BLaER1 (cell line): Measurements from ENCODE around the gene NACC1.

ENCODE experiments used
- H3K27ac ChIP-seq: shearing (Covaris generic); formaldehyde crosslinking; 2 replicates; pipeline ENCODE4 v1.8.1; 2022
- H3K27me3 ChIP-seq: shearing (Covaris generic); formaldehyde crosslinking; 2 replicates; pipeline ENCODE4 v1.8.1; 2022
- H3K36me3 ChIP-seq: shearing (Covaris generic); formaldehyde crosslinking; 2 replicates; pipeline ENCODE4 v1.8.1; 2022
- H3K4me1 ChIP-seq: shearing (Covaris generic); formaldehyde crosslinking; 2 replicates; pipeline ENCODE4 v1.8.1; 2022
- H3K4me2 ChIP-seq: shearing (Covaris generic); formaldehyde crosslinking; 2 replicates; pipeline ENCODE4 v1.8.1; 2022
- H3K4me3 ChIP-seq: shearing (Covaris generic); formaldehyde crosslinking; 2 replicates; pipeline ENCODE4 v1.8.1; 2022
- H3K9ac ChIP-seq: shearing (Covaris generic); formaldehyde crosslinking; 2 replicates; pipeline ENCODE4 v1.8.1; 2022
- H3K9me3 ChIP-seq: shearing (Covaris generic); formaldehyde crosslinking; 2 replicates; pipeline ENCODE4 v1.8.1; 2022
- H4K20me1 ChIP-seq: shearing (Covaris generic); formaldehyde crosslinking; 2 replicates; pipeline ENCODE4 v1.8.1; 2022
- Cebpa-rat ChIP-seq: shearing (Covaris generic); IDR thresholded peaks from 2 replicates; pipeline ENCODE4 v1.8.1; 2022

NACC1 gene

DNA sequence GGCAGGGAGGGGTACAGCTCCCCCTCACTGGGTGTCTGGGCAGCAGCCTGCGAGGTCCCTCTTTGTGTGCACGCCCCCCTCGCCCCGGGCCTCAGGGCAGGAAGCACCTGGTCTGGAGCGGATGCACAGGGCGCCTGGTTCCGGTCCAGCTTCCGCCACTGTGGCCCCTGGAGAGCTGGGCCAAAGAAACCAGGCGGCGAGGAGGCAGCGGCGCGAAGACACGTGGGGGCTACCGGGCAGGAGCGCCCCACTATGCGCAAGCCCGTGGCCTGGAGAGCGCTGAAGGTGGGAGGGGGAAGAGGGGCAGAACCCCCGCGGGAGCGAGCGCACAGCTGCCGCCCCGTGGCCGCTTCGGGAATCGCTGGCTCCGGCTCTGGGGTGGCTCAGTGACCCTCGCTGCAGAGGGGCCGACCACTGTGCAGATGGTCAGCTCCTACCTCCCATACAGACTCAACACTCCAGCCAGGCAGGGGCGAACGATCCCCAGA lies 13.7 kb upstream of the NACC1 start:
- no peak for TF ChIP-seq Cebpa-rat
- Histone ChIP-seq H3K4me2 (peak overlapping the region; percentile 99), H3K27me3 (no peaks in the 10 kb centered on the region), H3K9ac (peak overlapping the region; percentile 96), H3K27ac (peak overlapping the region; percentile 98), H4K20me1 (peaks cover 28% of the 10 kb centered on the region), H3K4me1 (peaks cover 70% of the 10 kb centered on the region), H3K36me3 (peaks cover 32% of the 10 kb centered on the region), H3K9me3 (no peaks in the 10 kb centered on the region), H3K4me3 (peak overlapping the region; percentile 89)

GRCh38 chr19:13104848-13105711 lies 13.0 kb upstream of the NACC1 start:
- H3K36me3 ChIP-seq: peaks cover 34% of the 10 kb centered on the region
- H3K27ac ChIP-seq: peak overlapping the region; percentile 98
- no peaks in the 10 kb centered on the region for H3K9me3 ChIP-seq
- peak overlapping the region; percentile 99 for H3K4me2 ChIP-seq
- no peak for TF ChIP-seq Cebpa-rat
- peaks cover 21% of the 10 kb centered on the region for H4K20me1 ChIP-seq
- peaks cover 64% of the 10 kb centered on the region for H3K4me1 ChIP-seq
- H3K27me3 ChIP-seq: no peaks in the 10 kb centered on the region
- H3K9ac ChIP-seq: peak overlapping the region; percentile 87
- H3K4me3 ChIP-seq: peak overlapping the region; percentile 67

DNA sequence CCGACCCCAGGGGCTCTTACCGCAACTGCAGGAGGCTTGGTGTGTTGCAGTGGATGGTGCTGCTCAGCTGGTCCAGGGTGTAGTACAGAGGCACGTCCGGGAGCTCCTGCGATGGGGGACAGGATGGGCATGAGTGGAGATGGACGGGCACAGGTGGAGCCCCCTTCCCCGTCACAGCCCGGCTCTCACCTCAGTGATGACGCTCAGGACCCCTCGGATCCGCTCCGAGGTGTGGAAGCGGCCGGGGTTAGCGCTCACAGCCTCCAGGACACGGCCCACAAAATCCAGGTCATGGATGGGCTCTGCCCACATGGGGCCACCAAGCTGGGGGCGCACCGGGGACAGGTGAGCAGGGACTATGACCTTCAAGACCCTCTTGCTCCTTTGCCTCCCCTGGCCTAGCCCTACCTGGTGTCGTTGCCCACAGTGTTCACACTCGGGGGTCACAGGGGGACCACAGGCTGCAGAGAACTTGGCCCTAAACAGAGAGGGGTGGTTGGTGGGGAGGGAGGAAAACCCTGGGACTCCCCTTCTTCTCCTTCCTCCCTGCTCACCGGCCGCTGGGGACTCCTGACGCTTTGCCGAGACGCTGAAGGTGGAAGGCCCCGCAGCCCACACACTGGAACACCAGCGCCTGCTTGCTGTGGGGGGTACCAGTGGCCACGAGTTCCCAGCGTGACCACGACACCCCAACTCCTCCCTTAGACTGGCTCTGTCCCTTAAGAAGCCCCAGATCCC lies 8.5 kb upstream of the NACC1 start:
- no peak for TF ChIP-seq Cebpa-rat
- no peaks in the 10 kb centered on the region for H3K9me3 ChIP-seq
- H3K36me3 ChIP-seq: peaks cover 70% of the 10 kb centered on the region
- peaks cover 29% of the 10 kb centered on the region for H3K4me1 ChIP-seq
- H3K4me2 ChIP-seq: no peak overlapping the region
- no peak overlapping the region for H3K27ac ChIP-seq
- no peaks in the 10 kb centered on the region for H3K27me3 ChIP-seq
- H3K9ac ChIP-seq: no peak overlapping the region
- H3K4me3 ChIP-seq: no peak overlapping the region
- no peaks in the 10 kb centered on the region for H4K20me1 ChIP-seq

DNA sequence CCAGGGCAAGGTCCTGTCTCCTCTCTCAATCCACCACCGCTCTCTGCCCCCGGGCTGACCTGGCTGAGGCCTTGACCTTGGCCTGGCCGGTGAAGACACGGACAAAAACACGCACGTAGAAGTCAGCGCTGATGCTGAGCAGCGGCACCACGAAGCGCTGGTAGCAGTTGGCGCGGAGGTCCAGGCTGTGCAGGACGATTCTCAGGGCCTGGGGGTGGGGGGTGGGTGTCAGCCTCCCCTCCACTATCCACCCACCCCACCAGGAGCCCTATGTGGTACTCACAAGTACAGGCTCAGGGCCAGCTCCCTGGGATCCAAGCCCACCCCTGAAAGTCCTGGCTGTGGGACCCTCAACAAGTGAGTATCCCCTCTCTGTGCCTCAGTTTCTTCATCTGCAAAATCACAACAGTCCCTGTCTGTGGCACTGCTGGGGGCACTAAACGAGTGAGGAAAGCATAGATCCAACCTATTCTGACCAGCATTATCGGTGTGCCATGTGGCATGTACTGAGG lies 7.9 kb upstream of the NACC1 start:
- Histone ChIP-seq H3K4me1 (peaks cover 30% of the 10 kb centered on the region), H3K4me3 (no peak overlapping the region), H3K4me2 (no peak overlapping the region), H3K9ac (no peak overlapping the region), H3K27ac (no peak overlapping the region), H3K9me3 (no peaks in the 10 kb centered on the region), H3K27me3 (no peaks in the 10 kb centered on the region), H4K20me1 (no peaks in the 10 kb centered on the region), H3K36me3 (peaks cover 76% of the 10 kb centered on the region)
- no peak for TF ChIP-seq Cebpa-rat

GRCh38 chr19:13112555-13112954 lies 5.5 kb upstream of the NACC1 start:
- peaks cover 73% of the 10 kb centered on the region for H3K36me3 ChIP-seq
- no peak for TF ChIP-seq Cebpa-rat
- no peak overlapping the region for H3K4me3 ChIP-seq
- no peaks in the 10 kb centered on the region; the same call in 1 of the 2 replicates for H4K20me1 ChIP-seq
- no peaks in the 10 kb centered on the region for H3K9me3 ChIP-seq
- H3K4me1 ChIP-seq: peaks cover 27% of the 10 kb centered on the region
- no peak overlapping the region for H3K27ac ChIP-seq
- no peak overlapping the region for H3K4me2 ChIP-seq
- no peak overlapping the region for H3K9ac ChIP-seq
- H3K27me3 ChIP-seq: no peaks in the 10 kb centered on the region

GRCh38 chr19:13115936-13116281 lies 2.2 kb upstream of the NACC1 start:
- no peaks in the 10 kb centered on the region for H3K27me3 ChIP-seq
- H3K4me1 ChIP-seq: peaks cover 48% of the 10 kb centered on the region
- peak overlapping the region; percentile 83 for H3K27ac ChIP-seq
- no peaks in the 10 kb centered on the region for H3K9me3 ChIP-seq
- H3K4me2 ChIP-seq: peak overlapping the region; percentile 96
- peaks cover 46% of the 10 kb centered on the region for H3K36me3 ChIP-seq
- H3K9ac ChIP-seq: peak overlapping the region; percentile 91
- peak overlapping the region; percentile 100 for H3K4me3 ChIP-seq
- TF ChIP-seq Cebpa-rat: no peak
- peaks cover 20% of the 10 kb centered on the region for H4K20me1 ChIP-seq

GRCh38 chr19:13116282-13117175 lies 1.5 kb upstream of the NACC1 start, which contains the start of gene TRMT1:
Gene TRMT1, minus strand, starts transcription at chr19:13116740. Its CDS starts 341 bp downstream, at chr19:13116399.
- H3K36me3 ChIP-seq: peaks cover 49% of the 10 kb centered on the region
- H4K20me1 ChIP-seq: peaks cover 27% of the 10 kb centered on the region
- H3K27ac ChIP-seq: peak within 1 kb of the TSS; percentile 83
- no peaks in the 10 kb centered on the region for H3K27me3 ChIP-seq
- H3K4me1 ChIP-seq: peaks cover 54% of the 10 kb centered on the region
- peak within 1 kb of the TSS; percentile 100 for H3K4me3 ChIP-seq
- peak within 1 kb of the TSS; percentile 91 for H3K9ac ChIP-seq
- TF ChIP-seq Cebpa-rat: no peak
- H3K9me3 ChIP-seq: no peaks in the 10 kb centered on the region
- peak within 1 kb of the TSS; percentile 96 for H3K4me2 ChIP-seq

GRCh38 chr19:13117176-13117771 lies 790 bp upstream of the NACC1 start:
- Histone ChIP-seq H3K27me3 (no peaks in the 10 kb centered on the region), H3K4me3 (peak overlapping the region; percentile 100), H3K9me3 (no peaks in the 10 kb centered on the region), H3K4me1 (peaks cover 59% of the 10 kb centered on the region), H3K36me3 (peaks cover 49% of the 10 kb centered on the region), H3K27ac (peak overlapping the region; percentile 83; the same call in 1 of the 2 replicates), H4K20me1 (peaks cover 34% of the 10 kb centered on the region), H3K9ac (peak overlapping the region; percentile 91; the same call in 1 of the 2 replicates), H3K4me2 (peak overlapping the region; percentile 68)
- TF ChIP-seq Cebpa-rat: no peak
